ENCODE results near the gene EVA1A. TPM values are rescaled to one million over a fixed set of nuclear protein-coding genes. Genes with fewer than 3 reads are reported as not detected.

EVA1A gene
- total RNA-seq, 1 donor from 2014 or later, result not detected

DNA sequence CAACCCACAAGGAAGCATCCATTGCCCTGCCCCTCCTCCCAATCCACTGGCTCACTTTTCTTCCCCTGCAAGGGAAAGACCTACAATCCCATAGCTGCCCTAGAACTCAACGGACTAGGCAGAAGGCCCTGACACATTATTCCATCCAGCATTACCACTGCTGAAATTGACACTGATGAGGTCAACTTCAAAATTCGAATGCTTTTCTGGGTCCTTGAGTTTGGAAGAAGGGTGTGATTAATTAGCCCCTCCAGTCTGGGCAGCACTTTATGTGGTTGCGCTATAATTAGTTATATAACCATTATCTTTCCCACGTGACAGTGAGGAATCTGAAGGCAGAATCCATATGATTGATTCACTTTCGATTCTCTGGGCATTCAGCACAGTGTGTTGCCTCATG, 55.7 kb downstream of the EVA1A start:
- H3K9me3 Mint-ChIP-seq (ENCODE audit: unreplicated experiment), result no peaks in the 10 kb centered on the region
- peaks cover 5% of the 10 kb centered on the region for H3K36me3 Mint-ChIP-seq (ENCODE audit: unreplicated experiment)
- DNase-seq, result no peak
- H3K27me3 Mint-ChIP-seq (ENCODE audit: unreplicated experiment), result no peaks in the 10 kb centered on the region
- no peaks in the 10 kb centered on the region for H3K4me1 Mint-ChIP-seq (ENCODE audit: low read depth, unreplicated experiment)
- no peak overlapping the region for H3K4me3 Mint-ChIP-seq (ENCODE audit: unreplicated experiment)
- H3K27ac Mint-ChIP-seq (ENCODE audit: unreplicated experiment), result no peak overlapping the region
- TF ChIP-seq, protein P1, sequence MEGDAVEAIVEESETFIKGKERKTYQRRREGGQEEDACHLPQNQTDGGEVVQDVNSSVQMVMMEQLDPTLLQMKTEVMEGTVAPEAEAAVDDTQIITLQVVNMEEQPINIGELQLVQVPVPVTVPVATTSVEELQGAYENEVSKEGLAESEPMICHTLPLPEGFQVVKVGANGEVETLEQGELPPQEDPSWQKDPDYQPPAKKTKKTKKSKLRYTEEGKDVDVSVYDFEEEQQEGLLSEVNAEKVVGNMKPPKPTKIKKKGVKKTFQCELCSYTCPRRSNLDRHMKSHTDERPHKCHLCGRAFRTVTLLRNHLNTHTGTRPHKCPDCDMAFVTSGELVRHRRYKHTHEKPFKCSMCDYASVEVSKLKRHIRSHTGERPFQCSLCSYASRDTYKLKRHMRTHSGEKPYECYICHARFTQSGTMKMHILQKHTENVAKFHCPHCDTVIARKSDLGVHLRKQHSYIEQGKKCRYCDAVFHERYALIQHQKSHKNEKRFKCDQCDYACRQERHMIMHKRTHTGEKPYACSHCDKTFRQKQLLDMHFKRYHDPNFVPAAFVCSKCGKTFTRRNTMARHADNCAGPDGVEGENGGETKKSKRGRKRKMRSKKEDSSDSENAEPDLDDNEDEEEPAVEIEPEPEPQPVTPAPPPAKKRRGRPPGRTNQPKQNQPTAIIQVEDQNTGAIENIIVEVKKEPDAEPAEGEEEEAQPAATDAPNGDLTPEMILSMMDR (IDR thresholded peaks at IDR 0.05; ENCODE audit: partially characterized antibody, unreplicated experiment), result no peak

- no peaks in the 10 kb centered on the region for H3K4me1 Mint-ChIP-seq (ENCODE audit: low read depth, unreplicated experiment)
Observed at GRCh38 chr2:75503048-75503607, 57.6 kb downstream of the EVA1A start.

DNA sequence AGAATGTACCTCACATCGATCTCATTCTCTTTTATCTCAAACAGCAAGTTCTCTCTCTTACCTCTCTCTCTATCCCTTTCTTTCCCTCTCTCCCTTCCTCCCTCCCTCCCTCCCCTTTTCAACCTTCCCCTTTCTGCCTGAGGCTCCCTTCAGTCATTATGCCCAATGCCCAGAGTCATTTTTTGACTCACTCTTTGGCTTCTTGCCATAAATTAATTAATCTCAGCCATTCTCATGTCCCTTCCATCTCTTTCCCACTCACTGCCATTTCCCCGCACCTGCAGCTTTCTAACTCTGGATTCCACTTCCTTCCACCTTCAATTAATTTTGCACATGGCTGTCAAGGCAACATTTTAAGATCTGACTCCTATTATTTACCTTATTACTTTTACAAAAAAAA, 60.1 kb downstream of the EVA1A start:
- Mint-ChIP-seq H3K36me3 (ENCODE audit: unreplicated experiment) (no peaks in the 10 kb centered on the region), H3K27me3 (ENCODE audit: unreplicated experiment) (no peaks in the 10 kb centered on the region), H3K4me3 (ENCODE audit: unreplicated experiment) (no peak overlapping the region), H3K4me1 (ENCODE audit: low read depth, unreplicated experiment) (no peaks in the 10 kb centered on the region), H3K9me3 (ENCODE audit: unreplicated experiment) (no peaks in the 10 kb centered on the region), H3K27ac (ENCODE audit: unreplicated experiment) (no peak overlapping the region)
- TF ChIP-seq, protein P1 (IDR thresholded peaks at IDR 0.05; ENCODE audit: partially characterized antibody, unreplicated experiment), result no peak
- DNase-seq, result no peak

More at GRCh38 chr2:75503048-75503607, 57.6 kb downstream of the EVA1A start:
- H3K27me3 Mint-ChIP-seq (ENCODE audit: unreplicated experiment), result no peaks in the 10 kb centered on the region
- no peak overlapping the region for H3K4me3 Mint-ChIP-seq (ENCODE audit: unreplicated experiment)
- H3K9me3 Mint-ChIP-seq (ENCODE audit: unreplicated experiment), result no peaks in the 10 kb centered on the region
- H3K36me3 Mint-ChIP-seq (ENCODE audit: unreplicated experiment), result no peaks in the 10 kb centered on the region
- TF ChIP-seq, protein P1 (IDR thresholded peaks at IDR 0.05; ENCODE audit: partially characterized antibody, unreplicated experiment), result no peak
- DNase-seq, result no peak
- no peak overlapping the region for H3K27ac Mint-ChIP-seq (ENCODE audit: unreplicated experiment)

GRCh38 chr2:75499534-75499933, 61.2 kb downstream of the EVA1A start:
- H3K27me3 Mint-ChIP-seq (ENCODE audit: unreplicated experiment), result no peaks in the 10 kb centered on the region

DNA sequence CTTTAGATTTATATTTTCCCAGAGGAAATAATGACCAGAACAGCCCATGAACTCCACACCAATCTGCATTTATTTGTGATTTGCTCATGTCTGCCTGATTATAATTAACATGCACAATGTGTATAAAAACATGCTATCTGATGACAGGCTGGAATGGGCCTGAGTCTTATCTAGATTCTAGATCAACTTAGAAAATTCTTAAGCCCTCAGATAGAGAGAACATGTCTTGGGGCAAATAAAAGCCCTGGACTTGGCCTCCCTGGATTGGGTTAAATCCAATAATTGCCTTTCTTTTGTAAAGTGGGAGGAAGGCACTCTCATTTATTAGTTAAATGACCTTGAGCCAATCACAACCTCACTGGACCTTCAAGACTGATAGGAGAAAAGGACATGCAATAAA, 61.8 kb downstream of the EVA1A start:
- Mint-ChIP-seq H3K27ac (ENCODE audit: unreplicated experiment) (no peak overlapping the region), H3K27me3 (ENCODE audit: unreplicated experiment) (no peaks in the 10 kb centered on the region), H3K36me3 (ENCODE audit: unreplicated experiment) (peaks cover 5% of the 10 kb centered on the region), H3K4me3 (ENCODE audit: unreplicated experiment) (no peak overlapping the region), H3K4me1 (ENCODE audit: low read depth, unreplicated experiment) (no peaks in the 10 kb centered on the region), H3K9me3 (ENCODE audit: unreplicated experiment) (no peaks in the 10 kb centered on the region)
- DNase-seq, result no peak
- TF ChIP-seq, protein P1 (IDR thresholded peaks at IDR 0.05; ENCODE audit: partially characterized antibody, unreplicated experiment), result no peak

More at GRCh38 chr2:75499534-75499933, 61.2 kb downstream of the EVA1A start:
- no peak overlapping the region for H3K27ac Mint-ChIP-seq (ENCODE audit: unreplicated experiment)
- peaks cover 5% of the 10 kb centered on the region for H3K36me3 Mint-ChIP-seq (ENCODE audit: unreplicated experiment)
- TF ChIP-seq, protein P1 (IDR thresholded peaks at IDR 0.05; ENCODE audit: partially characterized antibody, unreplicated experiment), result no peak
- no peaks in the 10 kb centered on the region for H3K9me3 Mint-ChIP-seq (ENCODE audit: unreplicated experiment)
- DNase-seq, result no peak
- H3K4me1 Mint-ChIP-seq (ENCODE audit: low read depth, unreplicated experiment), result no peaks in the 10 kb centered on the region
- H3K4me3 Mint-ChIP-seq (ENCODE audit: unreplicated experiment), result no peak overlapping the region
